PFSK-1 (cell line): ENCODE data around the gene SYNDIG1.

Source experiments
- POLR2AphosphoS5 ChIP-seq: IDR thresholded peaks from 2 replicates; pipeline ENCODE4 v1.6.1; 2012; ENCODE audit warnings: low read depth, mild to moderate bottlenecking, control low read depth, low read length, moderate library complexity
- REST ChIP-seq, 2 experiments: IDR thresholded peaks; 2 replicates each; pipeline versions ENCODE4 v1.6.1 to v1.8.0; 2011 to 2012; ENCODE audit warnings: low read depth in 2 of 2, low read length in 2 of 2, control low read depth in 1 of 2, inconsistent platforms in 1 of 2, mild to moderate bottlenecking in 1 of 2, moderate library complexity in 1 of 2; ENCODE audit not compliant: insufficient read depth in 1 of 2
- SIN3A ChIP-seq: IDR thresholded peaks from 2 replicates; pipeline ENCODE4 v1.6.1; 2012; ENCODE audit warnings: mild to moderate bottlenecking, low read length, moderate library complexity, borderline replicate concordance; ENCODE audit not compliant: insufficient read depth

GRCh38 chr20:24522452-24523330 lies 53.3 kb downstream of the SYNDIG1 start:
- TF ChIP-seq POLR2AphosphoS5 (no peak), REST (IDR thresholded peaks at IDR 0.05; ENCODE audit: insufficient read depth in 1 of 2, low read depth in 2 of 2, low read length in 2 of 2) (no peak), SIN3A (no peak)
